Stomach (tissue), 9 donors: ENCODE data around the gene THAP10. TPM values are rescaled to one million over a fixed set of nuclear protein-coding genes. Genes with fewer than 3 reads are reported as not detected.
A peak's percentile ranks its signal among the peaks of the same experiment; 100 is the strongest.

ENCODE experiments used
- DNase-seq, 2 donors: peaks; one replicate each; pipeline versions ENCODE4 v3.0.0 to v3.0.0-alpha.2; 2013 to 2019
- H3K27ac ChIP-seq, 5 donors: fragments of 200-600 bp in 4 of 5; sonication (generic) in 4 of 5; one replicate each; pipeline ENCODE4 v1.5.1; 2013 to 2019; ENCODE audit warnings: mild to moderate bottlenecking in 1 of 5, moderate library complexity in 1 of 5
- H3K27me3 ChIP-seq, 3 donors: fragments of 200-600 bp; sonication (generic); one replicate each; pipeline ENCODE4 v1.5.1; 2017 to 2019; ENCODE audit warnings: mixed run types in 1 of 3
- H3K36me3 ChIP-seq, 4 donors: fragments of 200-600 bp; sonication (generic); 1 replicate in 3 of 4; 2 replicates in 1 of 4; pipeline ENCODE4 v1.5.1; 2016 to 2019
- H3K4me1 ChIP-seq, 4 donors: fragments of 200-600 bp; sonication (generic); one replicate each; pipeline ENCODE4 v1.5.1; 2016 to 2019
- H3K4me3 ChIP-seq, 4 donors: fragments of 200-600 bp; sonication (generic) in 3 of 4; one replicate each; pipeline ENCODE4 v1.5.1; 2016 to 2019; ENCODE audit warnings: mild to moderate bottlenecking in 1 of 4
- H3K9me3 ChIP-seq, 4 donors: fragments of 200-600 bp; sonication (generic); one replicate each; pipeline ENCODE4 v1.5.1; 2016 to 2019
- EP300 ChIP-seq: sonication (generic); formaldehyde crosslinking; IDR thresholded peaks from one replicate; pipeline ENCODE4 v1.6.1; 2017; ENCODE audit warnings: antibody characterized with exemption
- POLR2A ChIP-seq, 4 donors: fragments of 450-650 bp; IDR thresholded peaks; one replicate each; pipeline ENCODE4 v1.6.1; 2016; ENCODE audit warnings: antibody characterized with exemption in 4 of 4, control low read depth in 2 of 4, mild to moderate bottlenecking in 1 of 4, moderate library complexity in 1 of 4
- POLR2AphosphoS5 ChIP-seq, 3 donors: sonication (generic); formaldehyde crosslinking; IDR thresholded peaks; one replicate each; pipeline ENCODE4 v1.6.1; 2016; ENCODE audit warnings: antibody characterized with exemption in 3 of 3
- WGBS, 5 donors: extraction: QIAGEN DNeasy Blood & Tissue Kit in 3 of 5; methylation state at CpG; one replicate each; pipeline versions ENCODE4 v1.1.5 to v1.1.7; 2013 to 2018; 5-methylcytosine and 5-hydroxymethylcytosine counted together
- intact Hi-C: fragments of 100-400 bp; cut with DNase I; formaldehyde crosslinking; loops from one replicate; pipeline ENCODE4 v1.15.1; 2023; ENCODE audit warnings: low total_unique reads
- polyA plus RNA-seq, 3 donors: library from polyadenylated mRNA; stranded (reverse); fragments of 200-250 nt; gene quantifications; one replicate each; pipeline ENCODE4 v1.2.3, GENCODE V29; 2013
- total RNA-seq, 5 donors: library from RNA; depleted of rRNA; stranded (reverse); fragments of >200 nt; gene quantifications; one replicate each; pipeline versions ENCODE4 v1.1.0 to v1.2.3, GENCODE V29; 2014 to 2016
- TF ChIP-seq, protein P1 (sequence below), 7 experiments: fragments of 450-650 bp in 4 of 7; fragments of 200-600 bp in 3 of 7; sonication (generic) in 3 of 7; IDR thresholded peaks; one replicate each; pipeline ENCODE4 v1.5.1; 2016 to 2019; ENCODE audit warnings: antibody characterized with exemption in 7 of 7, control low read depth in 2 of 7, mild to moderate bottlenecking in 1 of 7
- donor health status: healthy with polysubstance abuse.
- donor health status: Bipolar disorder and iron deficiency.
- donor health status: healthy.

Gene THAP10
- total and polyA plus RNA-seq, 8 donors, result 0.72 to 4.5 (median 2.4) TPM; not detected in 1

DNA sequence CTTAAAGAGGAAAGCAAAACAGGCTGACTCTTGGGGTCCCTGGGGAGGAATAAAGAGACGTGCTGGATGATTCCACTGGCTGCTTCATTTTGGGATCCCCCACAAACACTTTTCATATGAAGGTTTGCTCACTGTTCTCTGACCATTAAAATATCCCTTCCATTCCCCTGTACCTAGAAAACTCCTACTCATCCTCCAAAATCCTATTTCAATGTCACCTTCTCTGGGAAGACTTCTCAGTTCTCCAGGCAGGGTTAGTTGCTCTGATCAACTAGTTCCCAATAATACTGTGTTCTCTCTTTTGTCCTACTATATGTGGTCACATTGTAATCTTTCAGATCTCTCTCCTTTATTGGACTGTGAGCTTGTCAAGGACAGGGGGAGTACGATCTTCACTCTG is 57.2 kb downstream of the THAP10 start:
- Histone ChIP-seq H3K9me3 (no peaks in the 10 kb centered on the region), H3K4me1 (peaks cover 13 to 38% (median 21%) of the 10 kb centered on the region in 4 donors), H3K4me3 (no peak overlapping the region), H3K27ac (peak overlapping the region in 3 of 5 donors; percentile 1 to 67 (median 47)), H3K27me3 (no peaks in the 10 kb centered on the region), H3K36me3 (peaks cover 8 to 54% (median 31%) of the 10 kb centered on the region in 4 donors)
- intact Hi-C loops, result no loop called here
- TF ChIP-seq POLR2AphosphoS5 (IDR thresholded peaks at IDR 0.05) (no peak), POLR2A (IDR thresholded peaks at IDR 0.05) (no peak), EP300 (no peak)
- TF ChIP-seq, protein P1, sequence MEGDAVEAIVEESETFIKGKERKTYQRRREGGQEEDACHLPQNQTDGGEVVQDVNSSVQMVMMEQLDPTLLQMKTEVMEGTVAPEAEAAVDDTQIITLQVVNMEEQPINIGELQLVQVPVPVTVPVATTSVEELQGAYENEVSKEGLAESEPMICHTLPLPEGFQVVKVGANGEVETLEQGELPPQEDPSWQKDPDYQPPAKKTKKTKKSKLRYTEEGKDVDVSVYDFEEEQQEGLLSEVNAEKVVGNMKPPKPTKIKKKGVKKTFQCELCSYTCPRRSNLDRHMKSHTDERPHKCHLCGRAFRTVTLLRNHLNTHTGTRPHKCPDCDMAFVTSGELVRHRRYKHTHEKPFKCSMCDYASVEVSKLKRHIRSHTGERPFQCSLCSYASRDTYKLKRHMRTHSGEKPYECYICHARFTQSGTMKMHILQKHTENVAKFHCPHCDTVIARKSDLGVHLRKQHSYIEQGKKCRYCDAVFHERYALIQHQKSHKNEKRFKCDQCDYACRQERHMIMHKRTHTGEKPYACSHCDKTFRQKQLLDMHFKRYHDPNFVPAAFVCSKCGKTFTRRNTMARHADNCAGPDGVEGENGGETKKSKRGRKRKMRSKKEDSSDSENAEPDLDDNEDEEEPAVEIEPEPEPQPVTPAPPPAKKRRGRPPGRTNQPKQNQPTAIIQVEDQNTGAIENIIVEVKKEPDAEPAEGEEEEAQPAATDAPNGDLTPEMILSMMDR (IDR thresholded peaks at IDR 0.05), result no peak
- DNase-seq, result no peak
- WGBS, 5 donors, result 83 to 90% (median 87%) methylated on average over 2 of the region's 2 CpGs

- intact Hi-C loops, result no loop called here
- 51 to 63% (median 60%) methylated on average over 9 of the region's 9 CpGs for WGBS, 5 donors
- TF ChIP-seq POLR2A (IDR thresholded peaks at IDR 0.05) (no peak), EP300 (no peak), POLR2AphosphoS5 (IDR thresholded peaks at IDR 0.05) (no peak)
- TF ChIP-seq, protein P1 (IDR thresholded peaks at IDR 0.05), result no peak
- no peak overlapping the region for H3K4me3 ChIP-seq
- no peaks in the 10 kb centered on the region for H3K27me3 ChIP-seq
- peak overlapping the region in 3 of 5 donors; percentile 45 to 67 (median 51) for H3K27ac ChIP-seq
- peaks cover 8 to 54% (median 31%) of the 10 kb centered on the region in 4 donors for H3K36me3 ChIP-seq
- peak in 1 of 2 donors; percentile 75 for DNase-seq
- H3K9me3 ChIP-seq, result no peaks in the 10 kb centered on the region
- peaks cover 13 to 44% (median 29%) of the 10 kb centered on the region in 4 donors for H3K4me1 ChIP-seq
These were observed 58.1 kb downstream of the THAP10 start for GRCh38 chr15:70833861-70834765.

DNA sequence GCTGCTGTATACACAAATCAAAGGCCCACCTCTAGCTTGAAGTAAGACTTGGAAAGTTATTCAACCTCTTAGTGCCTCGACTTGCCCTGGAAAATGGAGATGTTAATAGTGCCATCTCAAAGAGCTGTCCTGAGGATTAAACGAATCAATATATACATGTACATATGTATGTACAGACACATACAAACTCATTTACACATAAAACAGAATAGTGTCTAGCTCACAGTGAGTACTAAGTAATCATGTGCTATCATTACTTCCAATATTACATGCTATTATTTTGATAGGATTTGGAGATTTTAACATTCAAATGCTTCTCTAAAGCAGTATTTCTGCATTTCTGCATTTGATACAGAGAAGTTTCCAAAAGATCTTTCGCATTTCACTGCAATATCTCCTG is 58.8 kb downstream of the THAP10 start:
- Histone ChIP-seq H3K9me3 (no peaks in the 10 kb centered on the region), H3K36me3 (peaks cover 8 to 54% (median 31%) of the 10 kb centered on the region in 4 donors), H3K27me3 (no peaks in the 10 kb centered on the region), H3K27ac (peak overlapping the region in 2 of 5 donors; percentile 45 to 67), H3K4me1 (peaks cover 13 to 44% (median 32%) of the 10 kb centered on the region in 4 donors), H3K4me3 (no peak overlapping the region)
- TF ChIP-seq, protein P1 (IDR thresholded peaks at IDR 0.05), result no peak
- TF ChIP-seq POLR2A (IDR thresholded peaks at IDR 0.05) (no peak), EP300 (no peak)
- 84 to 98% (median 91%) methylated on average over 3 of the region's 3 CpGs for WGBS, 5 donors
- no peak for DNase-seq
- intact Hi-C loops, result no loop called here

GRCh38 chr15:70832176-70832575 is 60.1 kb downstream of the THAP10 start:
- TF ChIP-seq, protein P1 (IDR thresholded peaks at IDR 0.05), result no peak
- TF ChIP-seq POLR2A (IDR thresholded peaks at IDR 0.05), result no peak
- TF ChIP-seq POLR2AphosphoS5 (IDR thresholded peaks at IDR 0.05), result no peak
- H3K27me3 ChIP-seq, result no peaks in the 10 kb centered on the region
- peaks cover 8 to 54% (median 31%) of the 10 kb centered on the region in 4 donors for H3K36me3 ChIP-seq
- 93 to 97% (median 95%) methylated on average over 17 to 20 of the region's 20 CpGs for WGBS, 5 donors
- H3K4me3 ChIP-seq, result no peak overlapping the region
- intact Hi-C loops, result no loop called here
- no peaks in the 10 kb centered on the region for H3K9me3 ChIP-seq
- DNase-seq, result no peak
- H3K4me1 ChIP-seq, result peaks cover 13 to 44% (median 32%) of the 10 kb centered on the region in 4 donors
- no peak overlapping the region for H3K27ac ChIP-seq

Other genes starting within 250 kb of the THAP10 start
- gene UACA, start 128.9 kb downstream of the THAP10 start, total RNA-seq, result 100 to 1,000 TPM in 1 of 5 donors, 10 to 100 TPM in 3, 1 to 10 TPM in 1; 4.9 to 135 (median 48.1) TPM
- 10 to 100 TPM; 24.7 to 34.3 (median 29.0) TPM for gene UACA, start 128.9 kb downstream of the THAP10 start, polyA plus RNA-seq
- gene LARP6, start 38.3 kb downstream of the THAP10 start, total RNA-seq, result 100 to 1,000 TPM in 1 of 5 donors, 10 to 100 TPM in 3, 1 to 10 TPM in 1; 9.8 to 127 (median 13.2) TPM
- 10 to 100 TPM; 12.7 to 34.6 (median 27.2) TPM for gene LARP6, start 38.3 kb downstream of the THAP10 start, polyA plus RNA-seq
- gene LRRC49, start 393 bp upstream of the THAP10 start, total RNA-seq, result 10 to 100 TPM in 3 of 5 donors, 1 to 10 TPM in 1, under 1 TPM in 1; 0.87 to 63.8 (median 14.8) TPM
- gene LRRC49, start 393 bp upstream of the THAP10 start, polyA plus RNA-seq, result 1 to 10 TPM; 4.0 to 8.6 (median 5.8) TPM
- gene THSD4, start 223.0 kb upstream of the THAP10 start, total RNA-seq, result 10 to 100 TPM; 18.0 to 79.4 (median 23.5) TPM
- 10 to 100 TPM in 1 of 3 donors, 1 to 10 TPM in 2; 1.8 to 40.9 (median 5.8) TPM for gene THSD4, start 223.0 kb upstream of the THAP10 start, polyA plus RNA-seq